GM12878 (cell line): ENCODE results near the gene COPZ1. TPM values are rescaled to one million over a fixed set of nuclear protein-coding genes. Genes with fewer than 3 reads are reported as not detected.

Experiments
- ATAC-seq: fragments of 200-7000 bp; cut with Tn5 transposase; 3 replicates; pipeline ENCODE4 v1.9.1; 2020; ENCODE audit warnings: mild to moderate bottlenecking, moderate library complexity
- BruUV-seq: library from RNA; stranded (reverse); fragments of 400-500 nt; replicated peaks from 2 replicates; lab custom pipeline; 2021; lab: Mats Ljungman, UMichigan
- CTCF ChIA-PET: fragments of 300-600 bp; sonication (Branson Sonifier 250); formaldehyde crosslinking; extraction: SDS; loops from one replicate; lab custom pipeline; 2021; ENCODE audit warnings: inconsistent platforms; lab: Yijun Ruan, JAX
- POLR2A ChIA-PET: fragments of 350-600 bp; formaldehyde crosslinking; extraction: SDS; loops from one replicate; lab custom pipeline; 2021; ENCODE audit warnings: inconsistent platforms; lab: Charles Lee
- RAD21 ChIA-PET: fragments of 300-600 bp; sonication (Branson Sonifier 250); formaldehyde crosslinking; loops from one replicate; lab custom pipeline; 2023; ENCODE audit warnings: antibody characterized with exemption; ENCODE audit not compliant: unreplicated experiment; lab: Charles Lee
- SMC1A ChIA-PET: fragments of 300-600 bp; sonication (Branson Sonifier 250); formaldehyde crosslinking; loops from one replicate; lab custom pipeline; 2023; ENCODE audit not compliant: unreplicated experiment, uncharacterized antibody; lab: Charles Lee
- DNase-seq: peaks from one replicate; pipeline ENCODE4 v3.0.0-alpha.2; 2011; ENCODE audit warnings: low read depth, low spot score
- FAIRE-seq: peaks from 3 replicates; lab custom pipeline; 2011; peaks lifted over from hg19 to GRCh38; lab: Jason Lieb, UNC
- H2AFZ ChIP-seq: 2 replicates; pipeline ENCODE4 v1.6.0; 2011; ENCODE audit warnings: low read depth, low read length, control low read depth; ENCODE audit not compliant: control insufficient read depth
- H3K27ac ChIP-seq: 2 replicates; pipeline ENCODE4 v1.5.1; 2011; ENCODE audit warnings: control low read depth; ENCODE audit not compliant: control insufficient read depth, insufficient read depth
- H3K27me3 ChIP-seq, 2 experiments: replicated peaks in 1 of 2; 2 replicates each; pipeline versions ENCODE4 v1.6.0 to v1.6.1; 2011; ENCODE audit warnings: low read length in 1 of 2; ENCODE audit not compliant: control insufficient read depth in 2 of 2, insufficient read depth in 2 of 2
- H3K36me3 ChIP-seq, 2 experiments: 2 replicates each; pipeline ENCODE4 v1.5.1; 2011; ENCODE audit warnings: low read length in 1 of 2; ENCODE audit not compliant: control insufficient read depth in 2 of 2, insufficient read depth in 2 of 2
- H3K4me1 ChIP-seq: 2 replicates; pipeline ENCODE4 v1.6.1; 2011; ENCODE audit warnings: mild to moderate bottlenecking, low read length, moderate library complexity, mixed read lengths; ENCODE audit not compliant: control insufficient read depth, insufficient read depth
- H3K4me2 ChIP-seq: 2 replicates; pipeline ENCODE4 v1.6.0; 2011; ENCODE audit warnings: control low read depth; ENCODE audit not compliant: control insufficient read depth, insufficient read depth
- H3K4me3 ChIP-seq: fragments of 200-600 bp; sonication (generic); 2 replicates; pipeline ENCODE4 v1.5.1; 2016
- H3K79me2 ChIP-seq: 2 replicates; pipeline ENCODE4 v1.6.0; 2011; ENCODE audit warnings: low read length; ENCODE audit not compliant: control insufficient read depth, insufficient read depth
- H3K9ac ChIP-seq: 2 replicates; pipeline ENCODE4 v1.8.0; 2011; ENCODE audit warnings: low read length, control low read depth, mixed read lengths; ENCODE audit not compliant: control insufficient read depth, insufficient read depth
- H3K9me3 ChIP-seq: replicated peaks from 3 replicates; pipeline ENCODE4 v1.5.1; 2011; ENCODE audit warnings: mild to moderate bottlenecking, low read length; ENCODE audit not compliant: control insufficient read depth, insufficient read depth
- H4K20me1 ChIP-seq: 2 replicates; pipeline ENCODE4 v1.6.0; 2011; ENCODE audit not compliant: control insufficient read depth, insufficient read depth
- ATF7 ChIP-seq: fragments of 450-650 bp; IDR thresholded peaks from 2 replicates; pipeline ENCODE4 v1.6.1; 2016; ENCODE audit warnings: low read depth, mild to moderate bottlenecking
- BMI1 ChIP-seq: fragments of 450-650 bp; IDR thresholded peaks from 2 replicates; pipeline ENCODE4 v1.6.1; 2016; ENCODE audit warnings: mild to moderate bottlenecking, moderate library complexity, borderline replicate concordance
- EP300 ChIP-seq, 2 experiments: fragments of 150-350 bp in 1 of 2; IDR thresholded peaks; 2 replicates each; pipeline ENCODE4 v1.6.1; 2011 to 2012; ENCODE audit warnings: low read depth in 2 of 2, low read length in 2 of 2, borderline replicate concordance in 1 of 2, improper control_type of control experiment in 1 of 2, inconsistent platforms in 1 of 2; ENCODE audit not compliant: control insufficient read depth in 1 of 2
- GABPA ChIP-seq: IDR thresholded peaks from 2 replicates; pipeline ENCODE4 v1.6.1; 2014; ENCODE audit warnings: antibody characterized with exemption, low read depth, mild to moderate bottlenecking, inconsistent platforms
- HDAC2 ChIP-seq: fragments of 200-600 bp; sonication (generic); IDR thresholded peaks from 2 replicates; pipeline ENCODE4 v1.6.1; 2017
- MEF2A ChIP-seq: IDR thresholded peaks from 2 replicates; pipeline ENCODE4 v1.6.1; 2011; ENCODE audit warnings: low read depth, mild to moderate bottlenecking, low read length, moderate library complexity; ENCODE audit not compliant: insufficient read depth
- MEF2B ChIP-seq: fragments of 450-650 bp; IDR thresholded peaks from 2 replicates; pipeline ENCODE4 v1.6.1; 2018; ENCODE audit warnings: mild to moderate bottlenecking, moderate library complexity; ENCODE audit not compliant: partially characterized antibody, poor library complexity, severe bottlenecking
- MYB ChIP-seq: fragments of 150-350 bp; IDR thresholded peaks from 2 replicates; pipeline ENCODE4 v1.6.1; 2014; ENCODE audit warnings: mild to moderate bottlenecking, low read depth, low read length, borderline replicate concordance
- NFYA ChIP-seq: IDR thresholded peaks from 2 replicates; pipeline ENCODE4 v1.6.1; 2011; ENCODE audit warnings: low read depth, mild to moderate bottlenecking, low read length, improper control_type of control experiment, borderline replicate concordance
- RBBP5 ChIP-seq: fragments of 200-600 bp; sonication (generic); conservative IDR thresholded peaks from 2 replicates; pipeline ENCODE4 v1.6.1; 2016
- RCOR1 ChIP-seq: conservative IDR thresholded peaks from 2 replicates; pipeline ENCODE4 v1.6.1; 2012; ENCODE audit warnings: low read depth, low read length, improper control_type of control experiment
- SMAD1 ChIP-seq: fragments of 450-650 bp; IDR thresholded peaks from 2 replicates; pipeline ENCODE4 v1.6.1; 2018; ENCODE audit warnings: mild to moderate bottlenecking, low read depth; ENCODE audit not compliant: partially characterized antibody
- SMAD5 ChIP-seq: IDR thresholded peaks from 2 replicates; pipeline ENCODE4 v1.6.1; 2016; ENCODE audit warnings: antibody characterized with exemption, low read depth
- YY1 ChIP-seq: IDR thresholded peaks from 2 replicates; pipeline ENCODE4 v1.6.1; 2011; ENCODE audit warnings: low read depth, mild to moderate bottlenecking, low read length
- ZBTB11 ChIP-seq: fragments of 450-650 bp; formaldehyde crosslinking; IDR thresholded peaks from 2 replicates; pipeline ENCODE4 v1.5.0; 2022; ENCODE audit warnings: mild to moderate bottlenecking, missing genetic modification characterization
- ZSCAN29 ChIP-seq: fragments of 450-650 bp; IDR thresholded peaks from 2 replicates; pipeline ENCODE4 v1.6.1; 2017; ENCODE audit warnings: mild to moderate bottlenecking, moderate library complexity
- WGBS: methylation state at CpG from one replicate; pipeline ENCODE4 v1.1.6; 2016; ENCODE audit warnings: low lambda C conversion rate; ENCODE audit not compliant: insufficient replicate concordance, insufficient coverage; ENCODE audit errors: missing lambda C conversion rate; 5-methylcytosine and 5-hydroxymethylcytosine counted together
- in situ Hi-C: fragments of 300-500 bp; cut with MboI; formaldehyde crosslinking; loops from 9 replicates; pipeline ENCODE4 v1.14.3; 2018; ENCODE audit warnings: mixed read lengths
- intact Hi-C: fragments of 100-400 bp; cut with micrococcal nuclease; formaldehyde crosslinking; loops from one replicate; pipeline ENCODE4 v1.14.2; 2022; ENCODE audit not compliant: unreplicated experiment
- polyA plus RNA-seq, 11 experiments: library from polyadenylated mRNA; depleted of rRNA in 4 of 11; unstranded in 6 of 11; stranded (reverse) in 5 of 11; fragments of >200 nt; fragmentation: Nextera tagmentation in 4 of 11; fragmentation: Illumina TruSeq in 1 of 11; extraction: Ambion mirVana in 4 of 11; extraction: Trizol in 1 of 11; gene quantifications; 1 replicate in 1 of 11; 2 replicates in 10 of 11; pipeline versions ENCODE4 v1.2.1 to v1.2.3, GENCODE V29; 2011 to 2016; ENCODE audit warnings: inconsistent platforms in 2 of 11, missing spikeins in 2 of 11, low read depth in 1 of 11
- total RNA-seq, 4 experiments: library from RNA; depleted of rRNA in 3 of 4; stranded (reverse); fragments of >200 nt in 3 of 4; fragmentation: Illumina TruSeq in 1 of 4; extraction: Trizol in 1 of 4; gene quantifications; 2 replicates each; pipeline versions ENCODE4 v1.2.1 to v1.2.3, GENCODE V29; 2013 to 2021

Gene COPZ1
- total and polyA plus RNA-seq, 10 of the 15 experiments (the other 5 are each of a cell fraction or from before 2014, with no cell fraction given) = 112 to 378 (median 184) TPM

- ChIA-PET SMC1A (interaction anchor here (1.2 to 2.7 kb wide), 10 partner anchors 9 to 206 kb away, joined by 3 to 17 read pairs (median 5); no protein-coding TSS in a partner anchor), POLR2A (interaction anchor here (1.0 to 3.0 kb wide), 4 partner anchors 12 to 66 kb away, joined by 4 to 20 read pairs (median 8); partner anchors contain the start of genes CBX5, COPZ1 and HNRNPA1), RAD21 (interaction anchor here (0.9 to 1.7 kb wide), 10 partner anchors 12 to 89 kb away, joined by 3 to 7 read pairs (median 3); partner anchors contain the start of genes COPZ1 and HNRNPA1), CTCF (interaction anchor here (0.7 to 9.5 kb wide), 27 partner anchors 8 to 147 kb away, joined by 3 to 116 read pairs (median 7); partner anchors contain the start of genes CBX5, COPZ1, HNRNPA1 and NFE2)
- intact Hi-C loops (no loop called here), in situ Hi-C loops (no loop called here)
- BruUV-seq = no TSS peak
- DNase-seq (no peak), ATAC-seq (no peak), FAIRE-seq (no peak)
- Histone ChIP-seq H3K27ac (no peak overlapping the region), H3K4me3 (no peak overlapping the region), H3K9ac (no peak overlapping the region), H3K4me1 (no peaks in the 10 kb centered on the region), H3K79me2 (no peaks in the 10 kb centered on the region), H3K27me3 (no peaks in the 10 kb centered on the region; a peak in 2 of 4 replicates), H3K9me3 (no peaks in the 10 kb centered on the region), H3K36me3 (peaks cover 0 to under 1% of the 10 kb centered on the region in 2 experiments; a peak in 3 of 4 replicates), H4K20me1 (no peaks in the 10 kb centered on the region; the same call in 1 of the 2 replicates), H3K4me2 (no peak overlapping the region), H2AFZ (no peak overlapping the region)
- 89% methylated on average over 7 of the region's 7 CpGs for WGBS
- TF ChIP-seq RCOR1 = no peak
- no peak for TF ChIP-seq EP300 (IDR thresholded peaks at IDR 0.05; ENCODE audit: borderline replicate concordance in 1 of 2, control insufficient read depth in 1 of 2, low read depth in 2 of 2, low read length in 2 of 2)
- no peak for TF ChIP-seq ZSCAN29
- TF ChIP-seq BMI1 = no peak
- no peak for TF ChIP-seq SMAD5
- TF ChIP-seq MEF2B = no peak
- TF ChIP-seq YY1 = no peak
- TF ChIP-seq MEF2A = no peak
- no peak for TF ChIP-seq GABPA
- no peak for TF ChIP-seq ATF7
- TF ChIP-seq RBBP5 = no peak
- TF ChIP-seq MYB = no peak
- no peak for TF ChIP-seq HDAC2
- TF ChIP-seq ZBTB11 (CRISPR knock-in tag) = no peak
- no peak for TF ChIP-seq NFYA
- no peak for TF ChIP-seq SMAD1
These were observed 32.0 kb upstream of the COPZ1 start for GRCh38 chr12:54292931-54293241.
